ENCODE data around the gene C1D. TPM values are rescaled to one million over a fixed set of nuclear protein-coding genes. Genes with fewer than 3 reads are reported as not detected.

C1D gene
- total RNA-seq (2014; rRNA removed; shearing (Covaris generic)), result 29.6 and 30.1 TPM in 2 replicates
- polyA plus RNA-seq (2016; fragmentation: Nextera tagmentation; extraction: Ambion mirVana), result 36.6 and 39.7 TPM in 2 replicates
- long read RNA-seq, transcript C1D-204 (5 exons, 736 nt), result major isoform, 9 of 17 reads
- long read RNA-seq, partial matches to known transcripts, result 0 of 17 reads
- long read RNA-seq, other reads (novel, unspliced or antisense), result 5 of 17 reads

GRCh38 chr2:68062680-68063387, at the start of gene C1D:
Gene C1D (minus strand): TSS chr2:68063004. CDS start chr2:68047310, 15,694 bp downstream.
- peak within 1 kb of the TSS; percentile 87 for H3K4me2 ChIP-seq
- Mint-ChIP-seq H3K4me3 (peak within 1 kb of the TSS; percentile 94), H3K36me3 (ENCODE audit: low read depth) (no peaks in the 10 kb centered on the region), H3K27ac (peak within 1 kb of the TSS; percentile 98), H3K9me3 (no peaks in the 10 kb centered on the region; the same call in 1 of the 3 replicates), H3K27me3 (ENCODE audit: insufficient read depth, low read depth, poor library complexity) (peaks cover 1% of the 10 kb centered on the region), H3K4me1 (peaks cover 3% of the 10 kb centered on the region; the same call in 1 of the 3 replicates)
- 0 out of 2 replicates have a peak, but pooled peaks cover 3% of the 10 kb centered on the region for H3K9me2 ChIP-seq (ENCODE audit: insufficient read depth)
- peaks cover 49% of the 10 kb centered on the region for H3K79me2 ChIP-seq (replicated peaks; ENCODE audit: insufficient read depth)
- TF ChIP-seq POLR2AphosphoS5 (IDR thresholded peaks at IDR 0.05; ENCODE audit: low read depth) (peak; percentile 97), CTCF (conservative IDR thresholded peaks at IDR 0.05; ENCODE audit: low read depth in 2 of 2) (no peak), ETS1 (IDR thresholded peaks at IDR 0.05) (0 out of 2 replicates have a peak, but pooled peaks have one; percentile 63), CREB1 (CRISPR knock-in tag; IDR thresholded peaks at IDR 0.05; ENCODE audit: low read depth) (peak; percentile 99), REST (IDR thresholded peaks at IDR 0.05; ENCODE audit: unreplicated experiment) (no peak), NANOG (IDR thresholded peaks at IDR 0.05; ENCODE audit: borderline replicate concordance) (no peak), JUNB (IDR thresholded peaks at IDR 0.05; ENCODE audit: unreplicated experiment) (no peak)
- H2AFZ ChIP-seq, result peak within 1 kb of the TSS; percentile 95
- H3K4me3 ChIP-seq, result peak within 1 kb of the TSS; percentile 82
- H3K36me3 ChIP-seq (ENCODE audit: insufficient read depth), result no peaks in the 10 kb centered on the region
- H3K4me1 ChIP-seq (ENCODE audit: insufficient read depth), result peaks cover 16% of the 10 kb centered on the region
- no peaks in the 10 kb centered on the region for H3F3A ChIP-seq (replicated peaks; ENCODE audit: low read depth)
- peaks cover 17% of the 10 kb centered on the region for H4K20me1 ChIP-seq (replicated peaks; ENCODE audit: insufficient read depth)
- no peaks in the 10 kb centered on the region for H3K27me3 ChIP-seq (ENCODE audit: insufficient read depth)
- DNase-seq (ENCODE audit: low spot score), result peak; percentile 96
- peak; percentile 93 for ATAC-seq
- peak within 1 kb of the TSS; percentile 82 for H3K27ac ChIP-seq (ENCODE audit: low read depth)

Measured in GM23338 (cell line).